IMR-90 (cell line): ENCODE data around the gene CERS5. TPM values are rescaled to one million over a fixed set of nuclear protein-coding genes. Genes with fewer than 3 reads are reported as not detected.

Experiments
- ATAC-seq: fragments of 200-7000 bp; cut with Tn5 transposase; 2 replicates; pipeline ENCODE4 v1.9.1; 2020; ENCODE audit warnings: low read depth, mild to moderate bottlenecking, moderate library complexity
- BruUV-seq: library from RNA; stranded (reverse); fragments of 400-500 nt; replicated peaks from 2 replicates; lab custom pipeline; 2021; lab: Mats Ljungman, UMichigan
- CTCF ChIA-PET: fragments of 300-600 bp; formaldehyde crosslinking; extraction: SDS; loops from one replicate; lab custom pipeline; 2021; ENCODE audit warnings: antibody characterized with exemption; lab: Yijun Ruan, JAX
- POLR2A ChIA-PET: fragments of 300-600 bp; sonication (Branson Sonifier 250); formaldehyde crosslinking; loops from one replicate; lab custom pipeline; 2022; ENCODE audit warnings: antibody characterized with exemption; ENCODE audit not compliant: unreplicated experiment; lab: Charles Lee
- DNase-seq: peaks from one replicate; pipeline ENCODE4 v3.0.0; 2013
- H2AFZ ChIP-seq: replicated peaks from 2 replicates; pipeline ENCODE3; 2013; ENCODE audit warnings: low read length, mild to moderate bottlenecking; ENCODE audit not compliant: poor library complexity
- H2AK5ac ChIP-seq: 2 replicates; pipeline ENCODE4 v1.6.1; 2013; ENCODE audit warnings: low read depth, low read length, inconsistent platforms
- H2AK9ac ChIP-seq: replicated peaks from 2 replicates; pipeline ENCODE3; 2013; ENCODE audit warnings: mild to moderate bottlenecking, low read depth, low read length, moderate library complexity; ENCODE audit not compliant: poor library complexity
- H2BK120ac ChIP-seq: 2 replicates; pipeline ENCODE4 v1.6.1; 2013; ENCODE audit warnings: low read depth, low read length, inconsistent platforms
- H2BK15ac ChIP-seq: 3 replicates; pipeline ENCODE4 v1.6.1; 2013; ENCODE audit warnings: low read depth, low read length, inconsistent platforms
- H2BK20ac ChIP-seq: 2 replicates; pipeline ENCODE4 v1.6.1; 2013; ENCODE audit warnings: low read depth, mild to moderate bottlenecking, inconsistent platforms, low read length, moderate library complexity
- H2BK5ac ChIP-seq: 2 replicates; pipeline ENCODE4 v1.6.1; 2013; ENCODE audit warnings: mild to moderate bottlenecking, low read depth, low read length, inconsistent platforms; ENCODE audit not compliant: poor library complexity, severe bottlenecking
- H3K14ac ChIP-seq: replicated peaks from 2 replicates; pipeline ENCODE4 v1.6.1; 2013; ENCODE audit warnings: low read depth, low read length, inconsistent platforms
- H3K18ac ChIP-seq: 2 replicates; pipeline ENCODE4 v1.6.1; 2013; ENCODE audit warnings: low read depth, low read length, control low read depth
- H3K23ac ChIP-seq: 2 replicates; pipeline ENCODE4 v1.6.1; 2013; ENCODE audit warnings: low read depth, low read length, inconsistent platforms
- H3K27ac ChIP-seq: 2 replicates; pipeline ENCODE4 v1.5.1; 2013; ENCODE audit warnings: mild to moderate bottlenecking, control low read depth, low read length; ENCODE audit not compliant: insufficient read depth
- H3K27me3 ChIP-seq: 2 replicates; pipeline ENCODE4 v1.6.1; 2013; ENCODE audit warnings: low read length; ENCODE audit not compliant: control insufficient read depth, insufficient read depth
- H3K36me3 ChIP-seq: 2 replicates; pipeline ENCODE4 v1.6.1; 2013; ENCODE audit warnings: low read length, mixed read lengths; ENCODE audit not compliant: control insufficient read depth, insufficient read depth
- H3K4ac ChIP-seq: 2 replicates; pipeline ENCODE4 v1.6.1; 2013; ENCODE audit warnings: low read depth, low read length, inconsistent platforms
- H3K4me1 ChIP-seq: 2 replicates; pipeline ENCODE4 v1.6.1; 2013; ENCODE audit warnings: low read length, mixed read lengths; ENCODE audit not compliant: control insufficient read depth, insufficient read depth
- H3K4me2 ChIP-seq: 2 replicates; pipeline ENCODE4 v1.6.1; 2013; ENCODE audit warnings: low read depth, mild to moderate bottlenecking, control low read depth, low read length, moderate library complexity
- H3K4me3 ChIP-seq: 2 replicates; pipeline ENCODE4 v1.5.1; 2013; ENCODE audit warnings: low read depth, mild to moderate bottlenecking, control low read depth, low read length, moderate library complexity; ENCODE audit not compliant: insufficient read depth
- H3K56ac ChIP-seq: 2 replicates; pipeline ENCODE4 v1.6.1; 2013; ENCODE audit warnings: low read length, inconsistent platforms; ENCODE audit not compliant: insufficient read depth; ENCODE audit errors: extremely low read depth
- H3K79me1 ChIP-seq, 2 experiments: 2 replicates each; pipeline ENCODE4 v1.6.1; 2013; ENCODE audit warnings: low read length in 2 of 2, inconsistent platforms in 1 of 2, low read depth in 1 of 2
- H3K9ac ChIP-seq: 2 replicates; pipeline ENCODE4 v1.6.1; 2013; ENCODE audit warnings: low read depth, low read length, control low read depth
- H3K9me1 ChIP-seq: 2 replicates; pipeline ENCODE4 v1.6.1; 2013; ENCODE audit warnings: low read length, inconsistent platforms; ENCODE audit not compliant: insufficient read depth
- H3K9me3 ChIP-seq: 2 replicates; pipeline ENCODE4 v1.6.1; 2013; ENCODE audit warnings: low read length; ENCODE audit not compliant: control insufficient read depth, insufficient read depth
- H4K20me1 ChIP-seq: 2 replicates; pipeline ENCODE4 v1.6.1; 2013; ENCODE audit warnings: low read length, inconsistent platforms; ENCODE audit not compliant: insufficient read depth
- H4K5ac ChIP-seq: 2 replicates; pipeline ENCODE4 v1.6.1; 2013; ENCODE audit warnings: mild to moderate bottlenecking, low read depth, low read length, control low read depth
- H4K8ac ChIP-seq, 2 experiments: 2 replicates each; pipeline ENCODE4 v1.6.1; 2013; ENCODE audit warnings: low read depth in 2 of 2, low read length in 2 of 2, control low read depth in 1 of 2, inconsistent platforms in 1 of 2
- H4K91ac ChIP-seq: 2 replicates; pipeline ENCODE4 v1.6.1; 2013; ENCODE audit warnings: low read depth, low read length, inconsistent platforms; ENCODE audit not compliant: insufficient read depth
- BHLHE40 ChIP-seq: fragments of 150-350 bp; IDR thresholded peaks from 2 replicates; pipeline ENCODE4 v1.6.1; 2016; ENCODE audit warnings: mild to moderate bottlenecking, low read depth, low read length
- CHD1 ChIP-seq: IDR thresholded peaks from 2 replicates; pipeline ENCODE4 v1.6.1; 2012; ENCODE audit warnings: low read depth, low read length, improper control_type of control experiment
- ELK1 ChIP-seq: fragments of 150-350 bp; IDR thresholded peaks from 2 replicates; pipeline ENCODE4 v1.6.1; 2016; ENCODE audit warnings: low read depth, mild to moderate bottlenecking, low read length, moderate library complexity, borderline replicate concordance
- POLR2A ChIP-seq: IDR thresholded peaks from 2 replicates; pipeline ENCODE4 v1.6.1; 2012; ENCODE audit warnings: mild to moderate bottlenecking, low read depth, low read length
- RCOR1 ChIP-seq: IDR thresholded peaks from 2 replicates; pipeline ENCODE4 v1.6.1; 2012; ENCODE audit warnings: mild to moderate bottlenecking, low read length, improper control_type of control experiment; ENCODE audit not compliant: insufficient replicate concordance
- WGBS, 2 experiments: methylation state at CpG; one replicate each; pipeline versions ENCODE4 v1.1.5 to v1.1.7; 2013; ENCODE audit warnings: missing lambda C conversion rate in 2 of 2; ENCODE audit not compliant: insufficient read length in 1 of 2; ENCODE audit errors: extremely low coverage in 2 of 2; 5-methylcytosine and 5-hydroxymethylcytosine counted together
- dilution Hi-C: fragments of 300-500 bp; cut with HindIII; formaldehyde crosslinking; loops from one replicate; pipeline ENCODE4 v1.14.3; 2018; ENCODE audit warnings: low sequenced_read_pairs; ENCODE audit not compliant: unreplicated experiment
- in situ Hi-C: fragments of 300-500 bp; cut with MboI; formaldehyde crosslinking; loops from 3 replicates; pipeline ENCODE4 v1.14.3; 2019; ENCODE audit warnings: low sequenced_read_pairs, inconsistent platforms, mixed read lengths
- intact Hi-C: fragments of 100-400 bp; cut with micrococcal nuclease; formaldehyde crosslinking; loops from 2 replicates; pipeline ENCODE4 v1.10.0; 2022
- polyA plus RNA-seq, 3 experiments: library from polyadenylated mRNA; depleted of rRNA; stranded (reverse); fragments of >200 nt; gene quantifications; 2 replicates each; pipeline ENCODE4 v1.2.3, GENCODE V29; 2012; ENCODE audit warnings: low replicate concordance in 1 of 3
- total RNA-seq: library from RNA; depleted of rRNA; stranded (reverse); fragments of >200 nt; gene quantifications from 2 replicates; pipeline ENCODE4 v1.2.3, GENCODE V29; 2012

CERS5 gene
- total and polyA plus RNA-seq, 2 of the 4 experiments (the other 2 are of a cell fraction), result 40.3 to 60.3 TPM

- no peak for TF ChIP-seq CHD1
- no peak; the same call in 1 of the 2 replicates for TF ChIP-seq BHLHE40
- no peak for TF ChIP-seq POLR2A
Observed at GRCh38 chr12:50200552-50201273, 33.5 kb upstream of the CERS5 start (continued).

- Histone ChIP-seq H3K9ac (no peak overlapping the region), H2BK5ac (no peak overlapping the region), H2AFZ (no peak overlapping the region), H3K56ac (no peak overlapping the region), H3K18ac (no peak overlapping the region), H3K27ac (no peak overlapping the region; the same call in 1 of the 2 replicates), H3K4ac (no peak overlapping the region), H4K91ac (no peak overlapping the region), H3K14ac (no peak overlapping the region), H2AK9ac (no peak overlapping the region), H4K5ac (peak overlapping the region; percentile 20; the same call in 1 of the 2 replicates), H2AK5ac (no peak overlapping the region), H3K79me1 (peaks cover 14 to 62% of the 10 kb centered on the region in 2 experiments), H2BK20ac (no peak overlapping the region), H2BK120ac (no peak overlapping the region), H3K9me3 (no peaks in the 10 kb centered on the region), H4K8ac (no peak overlapping the region), H3K9me1 (no peaks in the 10 kb centered on the region), H3K23ac (no peak overlapping the region), H3K4me1 (peaks cover 12% of the 10 kb centered on the region), H3K4me3 (no peak overlapping the region), H2BK15ac (no peak overlapping the region), H4K20me1 (peaks cover 8% of the 10 kb centered on the region; the same call in 1 of the 2 replicates), H3K36me3 (peaks cover 50% of the 10 kb centered on the region), H3K4me2 (no peak overlapping the region), H3K27me3 (no peaks in the 10 kb centered on the region)
- intact Hi-C loops (no loop called here), dilution Hi-C loops (no loop called here), in situ Hi-C loops (no loop called here)
- POLR2A ChIA-PET, result no interaction called here
- BruUV-seq, result no TSS peak
- TF ChIP-seq RCOR1, result no peak
- TF ChIP-seq ELK1, result no peak
- CTCF ChIA-PET, result no interaction called here
- ATAC-seq (no peak), DNase-seq (no peak)
- WGBS, 2 experiments, result 89% methylated on average over 3 of the region's 5 CpGs; no CpG with 5 or more reads in 1 of the 2 experiments
Observed at GRCh38 chr12:50198829-50199228, 31.7 kb upstream of the CERS5 start.
